Measurements from ENCODE around the gene FCHSD2.
"Not testable (repeated sequence)": the region's sequence is repeated elsewhere in the genome, so short reads cannot be mapped to it uniquely, and the experiment has no call there.

Gene FCHSD2

DNA sequence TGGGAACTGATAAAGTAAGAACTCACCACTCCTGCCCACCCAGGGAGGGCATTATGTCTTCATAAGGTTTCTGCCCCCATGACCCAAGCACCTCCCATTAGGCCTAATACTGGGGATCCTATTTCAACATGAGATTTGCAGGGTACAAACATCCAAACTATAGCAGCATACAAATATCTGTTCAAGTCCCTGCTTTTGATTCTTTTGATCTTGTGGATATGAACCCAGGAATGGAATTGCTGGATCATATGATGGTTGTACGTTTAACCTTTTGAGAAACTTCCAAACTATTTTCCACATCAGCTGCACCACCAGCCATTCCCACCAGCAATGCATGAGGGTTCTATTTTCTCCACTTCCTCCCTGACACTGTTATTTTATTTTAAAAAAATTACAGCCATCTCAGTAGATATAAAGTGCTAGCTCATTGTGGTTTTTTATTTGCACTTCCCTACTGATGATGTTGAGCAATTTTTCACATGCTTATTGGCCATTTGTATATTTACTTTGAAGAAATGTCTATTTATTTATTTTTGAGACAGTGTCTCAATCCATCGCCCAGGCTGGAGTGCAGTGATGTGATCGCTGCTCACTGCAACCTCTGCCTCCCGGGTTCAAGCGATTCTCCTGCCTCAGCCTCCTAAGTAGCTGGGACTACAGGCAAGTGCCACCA lies 335.0 kb downstream of the FCHSD2 start:
- DNase-seq: no peak

DNA sequence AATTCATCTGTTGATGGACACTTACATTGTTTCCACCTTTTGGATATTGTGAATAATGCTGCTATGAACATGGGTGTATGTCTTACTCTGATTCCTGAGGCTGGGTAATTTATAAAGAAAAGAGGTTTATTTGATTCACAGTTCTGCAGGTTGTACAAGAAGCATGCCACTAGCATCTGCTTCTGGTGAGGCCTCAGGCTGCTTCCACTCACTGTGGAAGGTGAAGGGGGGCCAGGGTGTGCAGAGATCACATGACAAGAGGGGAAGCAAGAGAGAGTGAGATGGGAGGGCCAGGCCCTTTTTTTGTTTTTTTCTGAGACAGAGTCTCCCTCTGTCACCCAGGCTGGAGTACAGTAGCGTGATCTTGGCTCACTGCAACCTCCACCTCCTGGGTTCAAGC lies 335.7 kb downstream of the FCHSD2 start:
- DNase-seq: not testable (repeated sequence)

DNA sequence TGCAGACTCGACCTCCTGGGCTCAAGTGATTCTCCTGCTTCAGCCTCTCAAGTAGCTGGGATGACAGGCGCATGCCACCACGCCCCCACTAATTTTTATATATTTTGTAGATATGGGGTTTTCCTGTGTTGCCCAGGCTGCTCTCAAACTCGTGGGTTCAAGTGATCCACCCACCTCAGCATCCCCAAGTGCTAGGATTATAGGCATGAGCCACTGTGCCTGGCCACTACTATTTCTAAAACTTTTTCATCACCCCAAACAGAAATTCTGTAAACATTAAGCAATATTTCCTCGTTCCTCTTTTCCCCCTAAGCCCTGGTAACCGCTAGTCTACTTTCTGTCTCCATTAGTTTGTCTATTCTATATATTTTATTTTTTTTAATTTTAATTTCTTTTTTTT lies 336.9 kb downstream of the FCHSD2 start:
- no peak for DNase-seq

DNA sequence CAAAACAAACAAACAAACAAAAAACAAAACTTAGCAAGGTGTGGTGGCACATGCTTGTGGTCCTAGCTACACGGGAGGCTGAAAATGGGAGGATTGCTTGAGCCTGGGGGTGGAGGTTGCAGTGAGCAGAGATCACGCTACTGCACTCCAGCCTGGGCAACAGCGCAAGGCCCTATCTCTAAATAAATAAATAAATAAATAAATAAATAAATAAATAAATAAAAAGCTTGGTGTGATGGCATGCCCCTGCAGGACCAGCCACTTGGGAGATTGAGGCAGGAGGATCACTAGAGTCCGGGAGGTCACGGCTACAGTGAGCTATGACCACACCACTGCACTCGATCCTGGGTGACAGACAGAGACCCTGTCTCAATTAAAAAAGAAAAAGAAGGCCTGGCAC lies 339.3 kb downstream of the FCHSD2 start:
- no peak for DNase-seq

DNA sequence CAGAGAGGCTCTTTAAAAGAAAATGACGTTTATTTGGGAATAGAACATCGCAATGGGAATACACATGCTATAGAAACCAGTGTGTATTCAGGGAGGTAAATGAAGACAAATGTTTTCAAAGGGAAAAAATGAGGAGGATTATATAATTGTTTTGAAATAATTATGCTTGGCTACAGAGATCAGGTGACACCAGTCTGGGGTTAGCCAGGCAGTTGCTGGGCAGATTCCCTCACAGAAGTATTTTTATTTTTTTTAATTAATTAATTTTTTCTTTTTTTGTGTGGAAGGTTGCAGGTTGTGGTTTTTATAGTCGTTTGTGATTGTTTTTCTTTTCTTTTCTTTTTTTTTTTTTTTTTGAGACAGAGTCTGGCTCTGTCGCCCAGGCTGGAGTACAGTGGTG lies 342.7 kb downstream of the FCHSD2 start:
- DNase-seq: no peak

DNA sequence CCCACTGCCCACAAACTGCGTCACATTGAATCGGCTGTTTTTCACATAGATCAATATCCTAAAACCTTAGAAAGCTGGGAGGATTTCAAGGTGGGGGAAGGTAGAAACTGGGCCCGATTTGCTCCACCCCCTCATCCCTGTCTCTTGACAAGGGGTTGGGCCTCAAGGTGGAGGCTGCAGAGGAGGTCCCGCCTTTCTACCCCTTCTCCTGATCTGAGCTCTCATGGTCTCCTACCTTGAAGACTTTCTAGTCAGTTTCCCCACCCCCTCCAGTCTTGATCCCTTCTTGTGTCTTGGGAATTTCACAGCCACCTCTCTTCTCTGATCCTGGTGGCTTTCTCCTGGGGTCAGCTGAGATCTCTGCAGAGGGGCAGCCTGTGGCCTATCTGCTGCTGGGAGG lies 343.8 kb downstream of the FCHSD2 start:
- no peak for DNase-seq

DNA sequence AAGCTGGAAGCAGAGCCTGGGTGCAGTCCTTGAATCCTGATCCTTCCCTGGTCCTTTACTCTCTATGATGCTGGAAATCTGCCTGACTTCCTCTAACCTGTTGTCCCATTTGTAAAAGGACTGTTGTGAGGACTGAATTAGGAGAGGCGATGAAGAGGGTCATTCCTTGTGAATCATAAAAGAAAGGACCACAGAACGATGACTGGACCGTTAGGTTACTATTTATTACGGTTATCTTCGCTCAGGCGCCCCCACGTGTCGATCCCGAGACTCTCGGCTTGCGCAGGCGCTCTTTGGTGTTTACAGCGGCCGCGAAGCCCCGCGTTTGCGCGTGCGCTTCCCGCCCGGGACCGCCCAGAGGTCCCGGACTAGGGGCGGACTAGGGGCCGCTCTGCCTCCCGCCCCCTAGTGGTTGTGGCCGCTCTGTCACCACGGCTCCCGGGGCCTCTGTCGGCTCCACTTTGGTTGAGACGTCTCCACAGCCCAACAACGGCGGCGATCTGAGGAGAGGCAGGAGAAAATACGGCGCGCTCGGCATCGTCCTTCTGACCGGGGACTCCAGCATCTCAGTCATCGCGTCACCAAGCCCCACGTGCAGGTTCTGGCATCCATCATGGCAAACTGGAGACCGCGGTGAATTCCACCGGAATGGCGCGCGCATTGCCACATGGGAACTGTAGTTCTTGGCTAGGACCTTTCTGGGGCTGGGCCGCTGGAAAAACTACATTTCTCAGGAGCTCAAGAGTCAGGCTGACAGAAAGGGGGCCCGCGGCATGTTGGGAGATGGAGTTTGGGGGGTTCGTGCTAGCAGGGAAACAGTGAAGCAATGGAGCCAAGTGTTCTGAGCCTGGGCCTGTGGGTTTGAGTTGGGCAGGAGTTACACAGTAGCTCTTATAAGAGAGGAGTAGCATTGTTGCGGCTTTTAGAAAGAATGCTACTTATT lies 348.4 kb downstream of the FCHSD2 start, which contains the start of gene STARD10:
Gene STARD10 (minus strand): TSS at position 623 of the 943 bp plus-strand sequence. CDS start 12,866 bp downstream, outside the sequence.
- DNase-seq: peak; percentile 75 to 100 (median 97)

DNA sequence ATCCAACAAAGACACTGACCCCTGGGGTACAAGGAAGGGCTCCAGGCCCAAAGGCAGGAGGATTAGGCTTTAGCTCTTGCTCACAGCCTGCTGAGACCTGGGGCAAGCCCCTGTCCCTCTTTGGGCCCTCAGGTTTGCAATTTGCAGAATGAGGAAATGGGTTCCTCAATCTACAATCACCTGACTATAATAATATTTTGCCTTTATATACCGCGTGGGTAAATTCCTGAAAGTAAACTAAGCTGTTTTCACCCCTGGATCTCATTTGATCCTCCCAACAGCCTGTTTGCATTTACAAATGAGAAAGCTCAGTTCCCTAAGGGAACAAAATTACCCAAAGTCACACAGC lies 349.1 kb downstream of the FCHSD2 start:
- no peak for DNase-seq

DNA sequence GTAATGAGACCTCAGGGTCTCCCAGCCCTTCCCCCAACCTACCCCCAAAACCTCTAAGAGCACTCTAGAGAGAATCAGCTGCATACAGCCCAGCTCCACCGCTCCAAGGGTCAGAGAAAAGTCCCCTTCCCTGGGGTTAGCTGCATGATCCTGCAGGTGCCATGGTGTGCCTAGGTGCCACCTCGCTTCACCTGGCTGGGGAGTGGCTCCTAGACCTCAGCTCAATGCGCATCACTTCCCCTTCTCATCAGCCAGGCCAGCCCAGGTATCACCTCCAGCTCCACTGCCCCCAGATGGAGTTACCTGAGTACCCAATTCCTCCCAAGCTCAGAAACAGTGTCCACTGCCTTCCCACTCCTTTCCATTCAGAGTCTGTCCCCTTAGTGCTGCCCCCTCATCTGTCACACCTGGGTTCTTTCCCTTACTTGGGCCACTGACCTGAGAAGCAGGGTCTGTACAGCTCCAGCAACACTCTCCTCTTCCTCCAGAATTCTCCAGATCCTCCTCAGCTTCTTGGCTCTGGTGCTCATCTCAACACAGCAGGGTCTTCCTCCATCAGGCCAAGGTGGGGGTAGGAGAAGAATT lies 349.6 kb downstream of the FCHSD2 start:
- no peak for DNase-seq

DNA sequence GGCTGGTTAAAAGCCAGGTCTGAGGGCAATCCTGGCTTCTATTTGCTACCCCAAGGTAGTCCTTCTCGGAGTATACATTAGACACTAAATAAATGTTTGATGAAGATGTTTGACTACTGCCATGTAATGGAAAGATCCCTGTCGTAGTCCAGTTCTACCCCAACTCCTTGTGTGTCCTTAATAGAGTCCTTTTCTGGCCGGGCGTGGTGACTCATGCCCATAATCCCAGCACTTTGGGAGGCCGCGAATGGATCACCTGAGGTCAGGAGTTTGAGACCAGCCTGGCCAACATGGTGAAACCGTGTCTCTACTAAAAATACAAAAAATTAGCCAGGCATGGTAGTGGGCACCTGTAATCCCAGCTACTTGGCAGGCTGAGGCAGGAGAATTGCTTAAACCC lies 350.9 kb downstream of the FCHSD2 start:
- not testable (repeated sequence) for DNase-seq

DNA sequence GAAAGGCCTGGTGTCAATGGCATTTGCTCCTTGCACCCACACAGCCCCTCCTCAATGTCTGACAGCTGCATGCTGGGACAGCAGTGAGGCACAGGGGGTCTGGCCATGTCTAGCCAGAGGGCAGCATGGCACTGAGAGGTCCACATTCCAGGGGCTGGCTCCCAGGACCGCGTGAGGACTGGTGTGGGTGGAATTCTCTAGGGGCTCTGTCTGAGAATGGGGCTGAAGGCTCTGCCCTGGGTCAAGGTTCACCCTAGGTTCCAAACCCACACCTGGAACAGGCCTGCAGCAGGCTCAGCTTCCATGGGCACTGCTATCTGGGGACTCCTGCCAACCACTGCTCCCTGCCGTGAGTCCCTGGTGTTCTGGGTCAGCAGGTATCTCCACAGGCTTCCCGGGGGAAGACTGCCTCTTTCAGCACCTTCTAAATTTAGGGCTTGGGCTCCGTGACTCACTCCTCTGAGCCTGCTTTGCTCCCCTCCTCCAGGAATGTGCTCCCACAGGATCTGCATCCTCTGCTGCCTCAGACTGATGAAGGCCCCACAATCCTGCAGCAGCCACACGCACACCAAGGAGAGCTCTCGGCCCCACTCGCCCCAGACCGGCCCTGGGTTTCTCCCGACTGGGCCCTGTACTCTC lies 352.5 kb downstream of the FCHSD2 start:
- DNase-seq: peak in 26 of 58 donors; percentile 11 to 75 (median 42)

DNA sequence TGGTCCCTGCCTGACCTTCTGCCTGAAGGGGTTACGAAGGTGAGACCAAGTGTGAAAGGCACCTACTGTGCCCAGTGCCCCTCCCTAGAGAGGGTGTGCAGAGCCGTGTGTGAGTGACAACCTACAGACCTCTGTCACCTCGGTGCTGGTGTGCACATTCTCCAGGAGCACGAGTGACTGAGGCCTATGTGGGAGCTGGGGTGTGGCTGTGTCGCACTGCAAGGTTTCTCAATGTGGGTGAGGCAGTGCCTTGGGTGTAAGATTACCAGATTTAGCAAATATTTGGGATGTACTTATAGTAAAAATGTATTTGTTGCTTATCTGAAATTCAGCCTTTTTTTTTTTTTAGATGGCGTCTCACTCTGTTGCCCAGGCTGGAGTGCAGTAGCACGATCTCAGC lies 353.9 kb downstream of the FCHSD2 start:
- peak in 1 of 58 donors; percentile 21 for DNase-seq

DNA sequence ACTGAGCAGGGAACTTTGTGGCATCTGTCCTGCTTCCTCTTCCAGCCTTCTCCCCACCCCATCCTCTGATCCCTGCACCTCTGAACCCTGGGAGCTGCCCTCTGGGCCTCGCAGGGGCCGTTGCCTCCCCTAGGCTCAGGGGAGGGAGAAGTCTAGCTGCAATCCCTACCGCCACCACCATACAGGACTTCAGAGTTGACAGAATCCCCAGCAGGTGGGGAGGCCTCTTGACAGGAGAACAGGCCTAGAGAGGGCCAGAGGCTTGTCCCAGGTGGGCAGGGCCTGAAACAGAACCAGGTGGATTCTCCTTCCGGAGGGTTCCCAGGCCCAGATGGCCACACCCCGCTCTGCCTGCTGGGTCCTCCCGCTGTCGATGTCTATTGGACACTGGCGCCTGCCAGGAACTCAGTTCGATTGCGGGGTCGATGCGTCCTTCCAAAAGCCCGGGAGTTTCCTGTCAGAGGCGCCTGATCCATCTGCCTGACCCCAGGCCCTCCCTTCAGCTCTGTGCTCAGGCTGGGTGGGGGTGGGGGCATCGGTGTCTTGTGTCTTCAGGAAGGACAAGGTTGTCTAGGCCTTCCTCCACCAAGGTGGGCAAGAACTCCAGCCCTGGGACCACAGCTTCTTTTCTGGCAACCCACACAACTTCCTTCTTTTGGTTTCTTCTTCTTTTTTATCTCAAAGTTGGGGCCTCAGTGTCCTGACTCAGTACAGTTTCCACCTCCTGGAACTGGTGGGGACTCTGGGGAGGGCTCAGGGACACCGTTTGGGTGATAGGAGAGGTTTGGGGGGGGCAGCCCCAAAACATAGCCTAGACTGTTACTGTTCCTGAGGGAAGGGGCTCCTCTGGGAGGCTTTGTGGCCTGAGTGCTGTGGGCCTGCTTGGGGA lies 354.7 kb downstream of the FCHSD2 start:
- DNase-seq: no peak
